Retinal pigment epithelial cell (primary cell): ENCODE data around the gene ENPEP.
A peak's percentile ranks its signal among the peaks of the same experiment; 100 is the strongest.

ENCODE experiments used
- DNase-seq: peaks from one replicate; pipeline ENCODE4 v3.0.0-alpha.2; 2010; ENCODE audit warnings: low read depth
- H3K4me3 ChIP-seq: 2 replicates; pipeline ENCODE4 v1.5.1; 2011; ENCODE audit warnings: mild to moderate bottlenecking, low read length, control low read depth, moderate library complexity
- TF ChIP-seq, protein P1 (sequence below): conservative IDR thresholded peaks from 2 replicates; pipeline ENCODE4 v1.5.1; 2011; ENCODE audit warnings: low read depth, low read length, control low read depth, inconsistent platforms

The ENPEP gene

GRCh38 chr4:110477836-110478235 is 1.9 kb downstream of the ENPEP start:
- DNase-seq = no peak
- TF ChIP-seq, protein P1, sequence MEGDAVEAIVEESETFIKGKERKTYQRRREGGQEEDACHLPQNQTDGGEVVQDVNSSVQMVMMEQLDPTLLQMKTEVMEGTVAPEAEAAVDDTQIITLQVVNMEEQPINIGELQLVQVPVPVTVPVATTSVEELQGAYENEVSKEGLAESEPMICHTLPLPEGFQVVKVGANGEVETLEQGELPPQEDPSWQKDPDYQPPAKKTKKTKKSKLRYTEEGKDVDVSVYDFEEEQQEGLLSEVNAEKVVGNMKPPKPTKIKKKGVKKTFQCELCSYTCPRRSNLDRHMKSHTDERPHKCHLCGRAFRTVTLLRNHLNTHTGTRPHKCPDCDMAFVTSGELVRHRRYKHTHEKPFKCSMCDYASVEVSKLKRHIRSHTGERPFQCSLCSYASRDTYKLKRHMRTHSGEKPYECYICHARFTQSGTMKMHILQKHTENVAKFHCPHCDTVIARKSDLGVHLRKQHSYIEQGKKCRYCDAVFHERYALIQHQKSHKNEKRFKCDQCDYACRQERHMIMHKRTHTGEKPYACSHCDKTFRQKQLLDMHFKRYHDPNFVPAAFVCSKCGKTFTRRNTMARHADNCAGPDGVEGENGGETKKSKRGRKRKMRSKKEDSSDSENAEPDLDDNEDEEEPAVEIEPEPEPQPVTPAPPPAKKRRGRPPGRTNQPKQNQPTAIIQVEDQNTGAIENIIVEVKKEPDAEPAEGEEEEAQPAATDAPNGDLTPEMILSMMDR = no peak
- no peak overlapping the region for H3K4me3 ChIP-seq

GRCh38 chr4:110480031-110480549 is 4.1 kb downstream of the ENPEP start:
- H3K4me3 ChIP-seq = no peak overlapping the region
- no peak for DNase-seq
- TF ChIP-seq, protein P1 = peak; percentile 46

DNA sequence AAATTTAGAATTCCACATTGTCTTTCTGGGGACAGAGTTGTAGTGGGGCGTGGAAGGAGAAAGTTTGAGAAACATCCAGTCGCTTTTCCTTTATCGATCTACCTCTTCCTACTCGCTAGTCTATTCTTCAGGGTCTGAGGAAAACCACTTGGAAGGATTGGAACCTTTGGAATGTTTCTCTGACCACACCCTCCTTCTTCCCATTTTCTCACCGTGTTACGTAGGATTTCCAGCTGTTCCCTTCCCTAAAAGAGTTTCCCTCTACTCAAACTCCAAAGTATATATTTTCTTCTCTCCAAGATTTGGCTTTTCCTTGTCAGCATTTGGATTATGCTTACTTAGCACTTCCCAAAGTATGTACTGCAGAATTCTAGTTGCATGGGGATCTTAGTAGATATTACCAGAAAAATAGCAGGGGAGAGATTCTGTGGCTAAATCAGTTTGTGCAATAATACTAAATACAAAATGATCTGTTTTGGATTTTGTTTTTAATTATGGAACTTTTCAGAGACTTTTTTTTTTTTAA is 4.9 kb downstream of the ENPEP start:
- no peak overlapping the region for H3K4me3 ChIP-seq
- no peak for DNase-seq
- TF ChIP-seq, protein P1 = no peak

GRCh38 chr4:110483516-110483915 is 7.6 kb downstream of the ENPEP start:
- no peak overlapping the region for H3K4me3 ChIP-seq
- DNase-seq = no peak
- TF ChIP-seq, protein P1 = no peak

- no peak for DNase-seq
- TF ChIP-seq, protein P1 = no peak
- no peak overlapping the region for H3K4me3 ChIP-seq
Observed at GRCh38 chr4:110484029-110484428, 8.1 kb downstream of the ENPEP start.

- DNase-seq = peak; percentile 39
- no peak overlapping the region for H3K4me3 ChIP-seq
- TF ChIP-seq, protein P1 = no peak
Observed at GRCh38 chr4:110484767-110485166, 8.8 kb downstream of the ENPEP start.

- no peak for DNase-seq
- no peak overlapping the region for H3K4me3 ChIP-seq
- TF ChIP-seq, protein P1 = no peak
Observed at GRCh38 chr4:110485452-110485851, 9.5 kb downstream of the ENPEP start.
